NB4 (cell line): ENCODE measurements around the gene KCNJ12.
"Not testable (repeated sequence)": the region's sequence is repeated elsewhere in the genome, so short reads cannot be mapped to it uniquely, and the experiment has no call there.

ENCODE experiments used
- CTCF ChIP-seq: IDR thresholded peaks from one replicate; pipeline ENCODE4 v1.5.1; 2012; ENCODE audit warnings: low read depth, low read length
- MYC ChIP-seq: IDR thresholded peaks from 2 replicates; pipeline ENCODE4 v1.6.1; 2011; ENCODE audit warnings: low read depth, low read length
- POLR2A ChIP-seq: IDR thresholded peaks from 2 replicates; pipeline ENCODE4 v1.6.1; 2011; ENCODE audit warnings: mild to moderate bottlenecking; ENCODE audit not compliant: insufficient read length; ENCODE audit errors: extremely low read depth

- TF ChIP-seq CTCF, POLR2A, MYC: not testable (repeated sequence)
Observed at GRCh38 chr17:21344801-21345200, 31.4 kb upstream of the KCNJ12 start.
